Measurements from ENCODE around the gene ZG16B.

Gene ZG16B

DNA sequence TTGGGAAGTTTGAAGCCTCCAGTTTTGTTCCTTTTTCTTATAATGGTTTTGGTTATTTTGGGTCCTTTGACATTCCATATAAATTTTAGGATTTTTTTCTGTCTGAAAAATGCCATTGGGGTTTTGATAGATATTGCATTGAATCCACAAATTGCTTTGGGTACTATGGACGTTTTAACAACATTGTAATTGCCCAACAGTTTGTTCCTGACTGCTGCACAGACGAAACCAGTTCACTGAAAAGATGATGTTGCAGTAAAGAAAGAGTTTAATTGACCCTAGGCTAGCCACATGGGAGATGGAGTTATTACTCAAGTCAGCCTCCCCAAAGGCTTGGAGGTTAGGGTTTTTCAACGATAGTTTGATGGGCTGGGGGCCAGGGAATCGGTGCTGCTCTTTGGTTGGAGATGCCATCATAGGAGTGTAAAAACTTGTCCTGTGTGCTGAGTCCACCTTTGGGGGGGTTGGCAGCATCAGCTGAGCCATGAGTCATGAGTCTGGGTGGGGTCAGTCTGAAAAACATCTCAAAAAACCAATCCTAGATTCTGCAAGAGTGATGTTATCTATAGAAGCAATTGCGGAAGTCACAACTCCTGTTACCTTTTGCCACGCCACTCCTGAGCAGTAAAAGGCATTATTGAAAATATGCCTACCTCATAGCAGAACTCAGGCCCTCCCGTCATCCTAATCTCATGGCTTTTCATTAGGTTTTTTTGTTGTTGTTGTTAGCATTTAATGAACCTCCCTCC is 34.5 kb upstream of the ZG16B start:
- peak overlapping the region; percentile 93 for H3K27ac Mint-ChIP-seq
- no peak overlapping the region for H3K4me3 Mint-ChIP-seq
- H3K27me3 Mint-ChIP-seq, result peaks cover 2% of the 10 kb centered on the region
- H3K9me3 Mint-ChIP-seq, result no peaks in the 10 kb centered on the region
- H3K4me1 Mint-ChIP-seq (ENCODE audit: low read depth), result peaks cover 74% of the 10 kb centered on the region
- peaks cover 6% of the 10 kb centered on the region for H3K36me3 Mint-ChIP-seq (ENCODE audit: low read depth)
- intact Hi-C loops (cut with micrococcal nuclease), result no loop called here

DNA sequence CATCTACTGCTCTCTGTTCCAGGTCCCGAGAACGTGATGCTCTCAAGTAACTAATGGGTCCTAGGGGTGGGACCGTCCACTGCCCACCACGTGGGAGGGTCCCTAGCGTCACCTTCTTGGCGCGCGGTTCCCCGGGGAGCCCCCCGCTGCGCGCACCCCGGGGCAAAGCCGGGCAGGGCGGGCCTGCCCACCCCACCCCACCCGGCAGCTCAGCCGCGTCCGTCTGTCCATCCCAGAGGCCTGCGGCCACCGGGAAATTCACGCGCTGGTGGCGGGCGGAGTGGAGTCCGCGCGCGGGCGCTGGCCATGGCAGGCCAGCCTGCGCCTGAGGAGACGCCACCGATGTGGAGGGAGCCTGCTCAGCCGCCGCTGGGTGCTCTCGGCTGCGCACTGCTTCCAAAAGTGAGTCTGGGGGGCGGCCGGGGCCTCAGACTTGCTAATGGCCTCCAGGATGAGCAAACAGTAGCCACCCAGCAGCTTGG is 31.3 kb upstream of the ZG16B start:
- H3K9me3 Mint-ChIP-seq, result peaks cover 7% of the 10 kb centered on the region
- no peak overlapping the region for H3K4me3 Mint-ChIP-seq
- H3K36me3 Mint-ChIP-seq (ENCODE audit: low read depth), result no peaks in the 10 kb centered on the region
- intact Hi-C loops (cut with micrococcal nuclease), result no loop called here
- H3K4me1 Mint-ChIP-seq (ENCODE audit: low read depth), result peaks cover 52% of the 10 kb centered on the region
- peaks cover 4% of the 10 kb centered on the region for H3K27me3 Mint-ChIP-seq
- no peak overlapping the region for H3K27ac Mint-ChIP-seq

- H3K9me3 Mint-ChIP-seq, result peaks cover 13% of the 10 kb centered on the region
- intact Hi-C loops (cut with micrococcal nuclease), result no loop called here
- no peak overlapping the region for H3K4me3 Mint-ChIP-seq
- H3K36me3 Mint-ChIP-seq (ENCODE audit: low read depth), result no peaks in the 10 kb centered on the region
- H3K27ac Mint-ChIP-seq, result no peak overlapping the region
- H3K27me3 Mint-ChIP-seq, result peaks cover 7% of the 10 kb centered on the region
- H3K4me1 Mint-ChIP-seq (ENCODE audit: low read depth), result peaks cover 46% of the 10 kb centered on the region
Measured at GRCh38 chr16:2799205-2799858, 30.8 kb upstream of the ZG16B start.

DNA sequence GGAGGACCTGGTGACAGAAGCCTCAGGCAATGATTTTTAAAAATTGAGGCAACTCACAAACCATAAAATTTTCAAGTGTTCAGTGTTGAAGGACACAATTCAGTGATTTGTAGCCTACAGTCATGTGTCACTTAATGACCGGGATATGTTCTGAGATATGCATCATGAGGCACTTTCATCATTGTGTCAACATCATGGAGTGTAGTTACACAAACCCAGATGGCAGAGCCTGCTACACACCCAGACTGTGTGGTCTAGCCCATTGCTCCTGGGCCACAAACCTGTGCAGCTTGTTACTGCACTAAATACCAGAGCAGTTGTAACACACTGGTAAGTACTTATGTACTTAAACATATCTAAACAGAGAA is 30.3 kb upstream of the ZG16B start:
- peaks cover 7% of the 10 kb centered on the region for H3K27me3 Mint-ChIP-seq
- peaks cover 41% of the 10 kb centered on the region for H3K4me1 Mint-ChIP-seq (ENCODE audit: low read depth)
- H3K4me3 Mint-ChIP-seq, result no peak overlapping the region
- H3K9me3 Mint-ChIP-seq, result peaks cover 17% of the 10 kb centered on the region
- H3K27ac Mint-ChIP-seq, result no peak overlapping the region
- H3K36me3 Mint-ChIP-seq (ENCODE audit: low read depth), result no peaks in the 10 kb centered on the region
- intact Hi-C loops (cut with micrococcal nuclease), result no loop called here

DNA sequence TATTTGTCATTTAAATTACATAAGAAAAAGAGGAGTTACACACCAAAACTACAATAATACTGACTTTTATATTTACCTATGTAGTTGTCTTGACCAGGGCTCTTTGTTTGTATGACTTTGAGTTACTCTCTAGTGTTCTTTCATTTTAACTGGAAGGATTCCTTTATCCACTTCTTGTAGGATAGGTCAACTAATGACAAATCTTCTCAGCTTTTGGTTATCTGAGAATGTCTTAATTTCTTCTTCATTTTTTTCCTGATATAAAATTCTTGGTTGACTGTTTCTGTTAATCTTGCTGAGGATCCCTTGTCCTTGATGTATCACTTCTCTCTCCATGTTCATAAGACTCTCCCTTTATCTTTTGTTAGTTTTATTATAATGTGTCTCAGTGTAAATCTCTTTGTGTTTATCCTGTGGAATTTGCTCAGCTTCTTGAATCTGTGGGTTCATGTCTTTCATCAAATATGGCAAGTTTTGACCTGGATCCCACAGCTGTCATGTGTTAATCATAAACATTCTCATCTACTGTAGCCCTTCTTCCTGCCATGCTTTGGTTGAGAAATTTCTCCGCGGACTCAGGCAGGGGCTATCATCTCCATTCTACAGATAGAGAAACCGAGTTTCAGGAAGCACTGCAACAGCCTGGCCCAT is 26.4 kb upstream of the ZG16B start:
- intact Hi-C loops (cut with micrococcal nuclease), result no loop called here
- Mint-ChIP-seq H3K36me3 (ENCODE audit: low read depth) (no peaks in the 10 kb centered on the region), H3K4me1 (ENCODE audit: low read depth) (peaks cover 17% of the 10 kb centered on the region), H3K27ac (no peak overlapping the region), H3K4me3 (no peak overlapping the region), H3K27me3 (peaks cover 30% of the 10 kb centered on the region), H3K9me3 (peaks cover 17% of the 10 kb centered on the region)

- peaks cover 17% of the 10 kb centered on the region for H3K9me3 Mint-ChIP-seq
- peaks cover 10% of the 10 kb centered on the region for H3K4me1 Mint-ChIP-seq (ENCODE audit: low read depth)
- no peak overlapping the region for H3K27ac Mint-ChIP-seq
- intact Hi-C loops (cut with micrococcal nuclease), result no loop called here
- no peak overlapping the region for H3K4me3 Mint-ChIP-seq
- peaks cover 39% of the 10 kb centered on the region for H3K27me3 Mint-ChIP-seq
- H3K36me3 Mint-ChIP-seq (ENCODE audit: low read depth), result no peaks in the 10 kb centered on the region
Measured at GRCh38 chr16:2804728-2805127, 25.4 kb upstream of the ZG16B start.

GRCh38 chr16:2806286-2806685 is 23.8 kb upstream of the ZG16B start:
- Mint-ChIP-seq H3K9me3 (peaks cover 17% of the 10 kb centered on the region), H3K36me3 (ENCODE audit: low read depth) (no peaks in the 10 kb centered on the region), H3K27ac (no peak overlapping the region), H3K27me3 (peaks cover 49% of the 10 kb centered on the region), H3K4me1 (ENCODE audit: low read depth) (peaks cover 7% of the 10 kb centered on the region), H3K4me3 (no peak overlapping the region)
- intact Hi-C loops (cut with micrococcal nuclease), result no loop called here

GRCh38 chr16:2808181-2808580 is 21.9 kb upstream of the ZG16B start:
- no peaks in the 10 kb centered on the region for H3K36me3 Mint-ChIP-seq (ENCODE audit: low read depth)
- H3K27me3 Mint-ChIP-seq, result peaks cover 52% of the 10 kb centered on the region
- intact Hi-C loops (cut with micrococcal nuclease), result no loop called here
- no peak overlapping the region for H3K4me3 Mint-ChIP-seq
- peaks cover 15% of the 10 kb centered on the region for H3K9me3 Mint-ChIP-seq
- no peak overlapping the region for H3K27ac Mint-ChIP-seq
- H3K4me1 Mint-ChIP-seq (ENCODE audit: low read depth), result peaks cover 12% of the 10 kb centered on the region

DNA sequence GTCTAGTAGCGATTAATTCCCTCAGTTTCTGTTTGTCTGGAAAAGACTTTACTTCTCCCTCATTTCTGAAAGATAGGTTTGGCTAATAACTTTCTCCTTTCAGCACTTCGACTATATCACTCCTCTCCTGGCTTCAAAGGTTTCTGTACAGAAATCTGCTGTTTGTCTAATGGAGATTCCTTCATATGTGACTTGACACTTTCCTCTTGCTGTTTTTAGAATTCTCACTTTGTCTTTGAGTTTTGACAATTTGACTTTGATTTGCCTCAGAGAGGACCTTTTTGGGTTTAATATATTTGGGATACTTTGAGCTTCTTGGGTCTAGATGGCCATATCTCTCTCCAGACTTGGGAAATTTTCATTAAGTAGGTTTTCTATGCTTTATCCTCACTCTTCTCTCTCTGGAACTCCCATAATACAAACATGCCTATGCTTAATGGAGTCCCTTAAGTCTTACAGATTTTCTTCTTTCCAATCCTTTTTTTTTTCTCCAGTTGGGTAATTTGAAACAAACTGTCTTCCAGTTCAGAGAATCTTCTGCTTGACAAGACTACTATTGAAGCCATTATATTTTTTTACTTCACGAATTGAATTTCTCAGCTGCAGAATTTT is 20.8 kb upstream of the ZG16B start:
- Mint-ChIP-seq H3K36me3 (ENCODE audit: low read depth) (no peaks in the 10 kb centered on the region), H3K27me3 (peaks cover 47% of the 10 kb centered on the region), H3K4me1 (ENCODE audit: low read depth) (peaks cover 10% of the 10 kb centered on the region), H3K9me3 (peaks cover 5% of the 10 kb centered on the region), H3K27ac (no peak overlapping the region), H3K4me3 (no peak overlapping the region)
- intact Hi-C loops (cut with micrococcal nuclease), result no loop called here

DNA sequence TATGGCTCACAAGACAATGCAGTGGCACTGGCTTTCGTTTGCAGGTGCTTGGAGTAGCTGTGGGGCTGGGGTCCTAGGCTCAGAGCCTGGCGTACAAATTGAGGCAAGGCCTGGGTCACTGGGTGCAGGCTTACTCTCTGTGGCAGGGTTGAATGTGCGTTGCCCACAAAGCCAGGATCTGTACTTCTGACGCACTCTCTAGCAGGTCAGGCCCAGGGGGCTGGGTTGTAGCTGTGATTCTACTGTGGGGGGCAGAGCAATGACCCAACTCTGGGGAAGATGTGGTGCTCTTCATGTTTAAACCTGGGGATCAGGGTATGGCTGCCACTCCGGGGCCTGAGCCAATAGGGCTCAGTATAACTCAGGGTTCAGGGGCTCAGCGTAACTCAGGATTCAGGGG is 19.5 kb upstream of the ZG16B start:
- Mint-ChIP-seq H3K27ac (no peak overlapping the region), H3K4me3 (no peak overlapping the region), H3K4me1 (ENCODE audit: low read depth) (peaks cover 15% of the 10 kb centered on the region), H3K9me3 (no peaks in the 10 kb centered on the region), H3K36me3 (ENCODE audit: low read depth) (no peaks in the 10 kb centered on the region), H3K27me3 (peaks cover 42% of the 10 kb centered on the region)
- intact Hi-C loops (cut with micrococcal nuclease), result no loop called here

DNA sequence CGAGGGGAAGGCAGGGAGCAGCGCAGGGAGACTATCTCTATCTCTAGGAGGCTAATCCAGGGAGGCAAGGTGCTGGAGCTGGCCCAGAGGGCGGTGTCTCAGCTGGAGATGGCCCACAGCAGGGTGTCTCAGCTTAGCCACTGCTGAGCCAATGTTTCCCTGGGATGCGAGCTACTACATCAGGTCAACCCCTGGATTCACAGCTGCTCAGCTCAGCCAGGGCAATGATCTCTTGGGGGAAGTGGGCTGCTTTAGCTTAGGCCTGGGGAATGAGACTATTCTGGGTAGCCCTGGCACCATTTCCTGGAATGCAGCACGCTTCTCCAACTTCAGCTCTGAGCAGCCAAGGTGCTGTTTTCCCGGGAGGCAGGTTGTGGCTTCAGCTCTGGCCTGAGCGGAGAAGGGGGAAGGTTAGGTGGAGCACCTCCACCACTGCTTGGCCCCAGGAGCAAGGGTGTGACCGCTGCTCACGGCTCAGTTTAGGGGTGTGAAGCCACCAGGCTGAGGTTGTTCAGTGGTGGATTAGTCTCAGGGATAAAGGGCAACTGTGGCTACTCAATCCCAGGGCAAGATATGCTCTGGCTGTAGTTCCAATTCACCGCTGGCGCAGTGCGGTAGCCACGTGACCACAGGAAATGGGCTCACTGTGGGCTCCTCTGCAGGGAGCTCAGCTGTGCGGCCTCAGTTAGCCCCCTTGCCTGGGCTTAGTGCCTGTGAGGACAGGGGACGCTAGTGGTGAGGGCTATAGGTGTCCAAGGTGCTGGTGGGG is 18.2 kb upstream of the ZG16B start:
- Mint-ChIP-seq H3K27ac (peak overlapping the region; percentile 25), H3K27me3 (peaks cover 37% of the 10 kb centered on the region), H3K9me3 (no peaks in the 10 kb centered on the region), H3K4me3 (no peak overlapping the region), H3K36me3 (ENCODE audit: low read depth) (no peaks in the 10 kb centered on the region), H3K4me1 (ENCODE audit: low read depth) (peaks cover 27% of the 10 kb centered on the region)
- intact Hi-C loops (cut with micrococcal nuclease), result no loop called here

DNA sequence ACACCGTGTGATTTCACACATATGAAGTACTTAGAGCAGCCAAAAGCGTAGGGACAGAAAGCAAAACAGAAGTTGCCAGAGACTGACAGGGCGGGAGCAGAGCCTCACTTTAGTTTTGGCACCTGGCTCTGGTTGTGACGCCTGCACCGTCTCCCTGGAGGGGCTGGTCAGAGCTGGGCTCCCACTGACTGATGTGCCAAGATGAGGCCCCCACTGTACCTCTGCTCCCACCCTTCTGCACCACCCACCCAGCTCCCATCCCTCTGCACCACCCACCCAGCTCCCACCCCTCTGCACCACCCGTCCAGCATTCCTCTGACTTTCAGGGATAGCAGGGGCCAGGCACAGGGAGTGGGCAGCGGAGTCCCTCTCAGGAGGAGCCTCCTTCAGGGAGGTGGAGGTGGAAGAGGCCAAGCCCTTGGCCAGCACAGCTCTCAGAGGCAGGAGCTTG is 16.3 kb upstream of the ZG16B start:
- peaks cover 24% of the 10 kb centered on the region for H3K27me3 Mint-ChIP-seq
- no peaks in the 10 kb centered on the region for H3K9me3 Mint-ChIP-seq
- peaks cover 41% of the 10 kb centered on the region for H3K4me1 Mint-ChIP-seq (ENCODE audit: low read depth)
- H3K4me3 Mint-ChIP-seq, result no peak overlapping the region
- intact Hi-C loops (cut with micrococcal nuclease), result no loop called here
- H3K36me3 Mint-ChIP-seq (ENCODE audit: low read depth), result no peaks in the 10 kb centered on the region
- no peak overlapping the region for H3K27ac Mint-ChIP-seq

DNA sequence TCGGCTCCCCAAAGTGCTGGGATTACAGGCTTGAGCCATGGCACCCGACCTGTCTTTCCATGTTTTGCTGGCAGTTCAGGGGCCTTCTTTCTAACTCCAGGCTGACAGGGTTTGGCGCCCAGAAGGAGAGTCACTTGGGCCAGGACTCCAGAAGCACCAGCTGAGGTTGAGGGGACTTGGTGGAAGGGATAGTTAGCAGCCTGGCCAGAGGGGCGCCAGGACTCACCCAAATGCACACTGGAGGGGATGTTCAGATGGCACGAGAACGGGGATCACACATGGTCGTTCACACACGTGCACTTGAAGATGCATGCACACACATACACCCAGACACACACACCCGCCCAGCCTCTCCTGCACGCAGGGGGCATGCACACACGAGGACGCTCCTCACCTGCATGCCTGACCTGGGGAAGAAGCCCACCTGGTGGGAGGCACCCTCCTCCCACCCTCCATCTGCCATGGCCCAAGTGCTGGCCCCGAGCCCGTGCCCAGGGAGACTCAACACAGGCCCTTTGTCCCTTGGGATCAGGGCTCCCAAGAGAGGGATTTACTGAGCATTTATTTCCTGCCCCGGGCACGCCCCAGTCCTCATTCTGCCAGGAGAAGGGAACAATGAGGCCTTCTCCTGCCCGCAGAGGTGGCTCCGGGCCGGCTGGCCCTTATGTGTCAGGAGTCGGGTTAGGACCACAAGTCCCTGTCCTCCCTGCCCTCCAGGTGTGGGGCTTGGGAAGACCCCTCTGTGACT is 15.4 kb upstream of the ZG16B start:
- Mint-ChIP-seq H3K27ac (peak overlapping the region; percentile 31), H3K27me3 (peaks cover 18% of the 10 kb centered on the region), H3K4me3 (no peak overlapping the region), H3K9me3 (no peaks in the 10 kb centered on the region), H3K4me1 (ENCODE audit: low read depth) (peaks cover 47% of the 10 kb centered on the region), H3K36me3 (ENCODE audit: low read depth) (no peaks in the 10 kb centered on the region)
- intact Hi-C loops (cut with micrococcal nuclease), result loop anchor here (5.0 kb wide), 1 partner anchor 37 kb away; the partner anchor contains the start of gene ELOB

Data from dendritic cell treated with granulocyte-macrophage colony-stimulating factor and Interleukin-4, amounts not matched to agents 40 ng/mL and 50 ng/mL, for 4 days (primary cell).